ENCODE results near the gene CEP57. TPM values are rescaled to one million over a fixed set of nuclear protein-coding genes. Genes with fewer than 3 reads are reported as not detected.

The CEP57 gene
- total and polyA plus RNA-seq, 2 experiments from 2014 or later = 36.8 to 48.8 TPM

DNA sequence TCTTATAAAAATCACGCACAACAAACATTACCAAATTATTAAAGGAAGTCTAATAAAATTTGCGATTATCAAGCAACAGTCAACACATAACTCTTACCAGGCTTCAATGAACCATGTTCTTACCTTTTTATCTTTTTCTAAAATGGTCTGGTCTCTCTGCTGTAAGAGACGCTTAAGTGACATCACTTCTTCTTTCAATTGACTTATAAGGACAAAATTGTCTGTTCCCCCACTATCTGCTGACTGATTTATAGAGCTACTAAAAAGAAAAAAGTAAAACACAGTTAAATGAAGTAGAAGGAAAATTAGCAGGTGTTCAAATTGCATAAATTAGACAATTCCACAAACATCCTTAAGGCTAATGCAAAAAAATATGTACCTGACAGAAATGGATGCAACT lies 11.6 kb upstream of the CEP57 start:
- Histone ChIP-seq H3K4me2 (no peak overlapping the region), H3K79me2 (no peaks in the 10 kb centered on the region), H3K27ac (no peak overlapping the region), H3K36me3 (replicated peaks; ENCODE audit: insufficient read depth, low read depth) (no peaks in the 10 kb centered on the region), H3K4me3 (no peak overlapping the region), H2AFZ (no peak overlapping the region), H4K20me1 (ENCODE audit: insufficient read depth, poor library complexity, severe bottlenecking) (no peaks in the 10 kb centered on the region), H3K27me3 (no peaks in the 10 kb centered on the region), H3K9me2 (replicated peaks; ENCODE audit: insufficient read depth) (no peaks in the 10 kb centered on the region), H3K4me1 (ENCODE audit: insufficient read depth) (no peaks in the 10 kb centered on the region), H3K9me3 (ENCODE audit: low read depth) (no peaks in the 10 kb centered on the region)
- 88% methylated on average over 3 of the region's 3 CpGs for WGBS (ENCODE audit: low lambda C conversion rate, missing lambda C conversion rate)
- TF ChIP-seq EZH2phosphoT487 (IDR thresholded peaks at IDR 0.05; ENCODE audit: low read depth, severe bottlenecking, unreplicated experiment) (no peak), EZH2 (IDR thresholded peaks at IDR 0.05; ENCODE audit: borderline replicate concordance) (no peak)
- TF ChIP-seq, protein P1, sequence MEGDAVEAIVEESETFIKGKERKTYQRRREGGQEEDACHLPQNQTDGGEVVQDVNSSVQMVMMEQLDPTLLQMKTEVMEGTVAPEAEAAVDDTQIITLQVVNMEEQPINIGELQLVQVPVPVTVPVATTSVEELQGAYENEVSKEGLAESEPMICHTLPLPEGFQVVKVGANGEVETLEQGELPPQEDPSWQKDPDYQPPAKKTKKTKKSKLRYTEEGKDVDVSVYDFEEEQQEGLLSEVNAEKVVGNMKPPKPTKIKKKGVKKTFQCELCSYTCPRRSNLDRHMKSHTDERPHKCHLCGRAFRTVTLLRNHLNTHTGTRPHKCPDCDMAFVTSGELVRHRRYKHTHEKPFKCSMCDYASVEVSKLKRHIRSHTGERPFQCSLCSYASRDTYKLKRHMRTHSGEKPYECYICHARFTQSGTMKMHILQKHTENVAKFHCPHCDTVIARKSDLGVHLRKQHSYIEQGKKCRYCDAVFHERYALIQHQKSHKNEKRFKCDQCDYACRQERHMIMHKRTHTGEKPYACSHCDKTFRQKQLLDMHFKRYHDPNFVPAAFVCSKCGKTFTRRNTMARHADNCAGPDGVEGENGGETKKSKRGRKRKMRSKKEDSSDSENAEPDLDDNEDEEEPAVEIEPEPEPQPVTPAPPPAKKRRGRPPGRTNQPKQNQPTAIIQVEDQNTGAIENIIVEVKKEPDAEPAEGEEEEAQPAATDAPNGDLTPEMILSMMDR (IDR thresholded peaks at IDR 0.05; ENCODE audit: poor library complexity) = no peak
- no peak for DNase-seq (ENCODE audit: low spot score)

DNA sequence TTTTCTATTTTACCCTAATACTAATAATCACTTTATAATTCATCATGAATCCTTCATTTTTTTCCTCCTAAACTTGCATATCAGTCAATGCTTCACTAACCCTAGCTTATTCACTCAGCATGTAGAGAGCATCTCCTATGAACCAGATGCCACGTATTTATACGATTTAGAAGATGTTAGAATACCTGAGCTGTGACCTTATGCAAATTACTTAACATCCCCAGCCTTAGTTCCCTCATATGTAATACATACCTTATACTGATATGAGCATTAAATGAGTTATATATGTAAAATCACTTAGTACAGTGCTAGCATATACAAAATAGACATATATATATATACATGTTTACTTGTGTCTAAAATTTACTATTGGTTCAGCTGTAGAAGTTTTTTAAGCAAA lies 9.8 kb upstream of the CEP57 start:
- H3K4me2 ChIP-seq = no peak overlapping the region
- no peaks in the 10 kb centered on the region for H3K36me3 ChIP-seq (replicated peaks; ENCODE audit: insufficient read depth, low read depth)
- no peaks in the 10 kb centered on the region for H4K20me1 ChIP-seq (ENCODE audit: insufficient read depth, poor library complexity, severe bottlenecking)
- no peaks in the 10 kb centered on the region for H3K79me2 ChIP-seq
- H2AFZ ChIP-seq = no peak overlapping the region
- H3K4me3 ChIP-seq = no peak overlapping the region
- H3K27me3 ChIP-seq = no peaks in the 10 kb centered on the region
- no peaks in the 10 kb centered on the region for H3K9me3 ChIP-seq (ENCODE audit: low read depth)
- no peak overlapping the region for H3K27ac ChIP-seq
- 95% methylated on average over 2 of the region's 2 CpGs for WGBS (ENCODE audit: low lambda C conversion rate, missing lambda C conversion rate)
- no peak for DNase-seq (ENCODE audit: low spot score)
- no peaks in the 10 kb centered on the region for H3K4me1 ChIP-seq (ENCODE audit: insufficient read depth)
- no peaks in the 10 kb centered on the region for H3K9me2 ChIP-seq (replicated peaks; ENCODE audit: insufficient read depth)
- TF ChIP-seq EZH2phosphoT487 (IDR thresholded peaks at IDR 0.05; ENCODE audit: low read depth, severe bottlenecking, unreplicated experiment) (no peak), EZH2 (IDR thresholded peaks at IDR 0.05; ENCODE audit: borderline replicate concordance) (no peak)
- TF ChIP-seq, protein P1 (IDR thresholded peaks at IDR 0.05; ENCODE audit: poor library complexity) = no peak

DNA sequence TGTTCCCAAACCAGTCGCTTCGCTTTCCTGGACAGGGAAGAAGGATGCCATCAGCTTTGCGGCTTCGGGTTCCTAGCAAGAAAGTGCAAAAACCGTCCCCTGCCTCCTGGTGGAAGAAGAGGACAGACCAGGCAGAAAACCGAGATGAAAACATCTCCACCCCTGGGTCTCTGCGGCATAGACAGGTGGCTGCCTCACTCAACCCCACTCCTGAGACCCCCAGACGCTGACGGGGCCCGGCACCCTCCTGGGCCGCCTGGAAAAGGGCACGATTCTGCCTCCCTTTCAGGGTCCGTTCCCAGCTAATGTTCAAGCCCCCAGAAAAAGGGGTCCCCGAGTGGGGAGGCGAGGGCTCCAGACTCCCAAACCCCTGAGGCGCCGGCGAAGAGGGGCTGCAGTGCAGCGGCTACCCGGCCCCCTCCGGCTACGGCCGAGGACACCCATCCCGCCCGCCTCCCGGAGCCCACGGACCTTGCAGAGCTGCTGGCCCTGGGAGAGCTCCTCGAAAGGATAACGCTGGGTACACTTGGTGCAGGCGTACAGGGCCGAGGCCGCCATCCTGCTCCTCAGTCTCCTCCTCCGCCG lies 1.3 kb upstream of the CEP57 start:
- peaks cover 57% of the 10 kb centered on the region for H3K79me2 ChIP-seq
- H3K27ac ChIP-seq = peak overlapping the region; percentile 98
- peak overlapping the region; percentile 80 for H3K4me2 ChIP-seq
- H3K36me3 ChIP-seq (replicated peaks; ENCODE audit: insufficient read depth, low read depth) = no peaks in the 10 kb centered on the region
- peaks cover 7% of the 10 kb centered on the region for H3K4me1 ChIP-seq (ENCODE audit: insufficient read depth)
- H3K9me3 ChIP-seq (ENCODE audit: low read depth) = no peaks in the 10 kb centered on the region
- peak overlapping the region; percentile 84 for H3K4me3 ChIP-seq
- H3K9me2 ChIP-seq (replicated peaks; ENCODE audit: insufficient read depth) = no peaks in the 10 kb centered on the region
- peak overlapping the region; percentile 81 for H2AFZ ChIP-seq
- no peak for TF ChIP-seq EZH2 (IDR thresholded peaks at IDR 0.05; ENCODE audit: borderline replicate concordance)
- TF ChIP-seq, protein P1 (IDR thresholded peaks at IDR 0.05; ENCODE audit: poor library complexity) = peak; percentile 29
- peak; percentile 71 for DNase-seq (ENCODE audit: low spot score)
- no peaks in the 10 kb centered on the region for H3K27me3 ChIP-seq
- H4K20me1 ChIP-seq (ENCODE audit: insufficient read depth, poor library complexity, severe bottlenecking) = no peaks in the 10 kb centered on the region
- WGBS (ENCODE audit: low lambda C conversion rate, missing lambda C conversion rate) = under 1% methylated on average over 20 of the region's 34 CpGs

Measured in hepatocyte (in vitro differentiated cells).